ENCODE data around the gene GNAS.
"Not testable (repeated sequence)": the region's sequence is repeated elsewhere in the genome, so short reads cannot be mapped to it uniquely, and the experiment has no call there.

GNAS gene

DNA sequence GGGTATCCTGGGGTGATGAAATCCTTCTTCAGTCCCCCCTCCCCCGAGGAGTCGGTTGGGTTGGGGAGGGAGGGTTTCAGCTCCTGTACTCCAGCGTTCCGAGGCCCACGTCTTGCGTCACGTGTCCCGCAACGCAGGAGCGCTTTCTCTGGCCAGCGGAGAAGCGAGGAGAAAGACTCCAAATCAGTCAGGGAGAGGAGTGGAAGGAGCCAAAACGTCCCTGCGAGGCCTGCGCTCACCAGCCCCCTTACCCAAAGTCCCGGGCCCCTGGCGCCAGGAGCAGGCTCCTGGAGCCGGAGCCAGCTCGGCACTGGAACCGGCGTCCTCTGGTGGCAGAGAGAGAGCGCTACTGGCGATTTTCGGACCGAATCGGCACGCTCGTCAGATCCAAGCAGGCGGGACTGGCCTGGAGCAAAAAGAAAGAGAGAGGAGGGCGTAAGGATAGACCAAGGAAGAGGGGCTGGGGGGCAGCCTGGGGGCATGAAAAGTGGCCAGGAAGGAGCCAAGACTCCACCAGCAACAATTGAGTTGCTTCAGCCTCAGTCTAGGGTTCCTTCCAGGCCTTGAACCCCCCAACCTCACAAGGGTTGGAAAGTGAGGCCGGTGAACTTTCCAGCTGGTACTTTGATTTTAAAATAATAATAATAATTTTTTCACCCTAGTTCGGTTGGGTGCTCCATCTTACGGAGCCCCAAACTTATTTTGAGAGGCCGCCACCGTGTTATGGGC is at the start of gene GNAS:
TSS of gene GNAS (plus strand) at position 174 of the 729 bp plus-strand sequence.
- DNase-seq (ENCODE audit: low spot score): no peak

DNA sequence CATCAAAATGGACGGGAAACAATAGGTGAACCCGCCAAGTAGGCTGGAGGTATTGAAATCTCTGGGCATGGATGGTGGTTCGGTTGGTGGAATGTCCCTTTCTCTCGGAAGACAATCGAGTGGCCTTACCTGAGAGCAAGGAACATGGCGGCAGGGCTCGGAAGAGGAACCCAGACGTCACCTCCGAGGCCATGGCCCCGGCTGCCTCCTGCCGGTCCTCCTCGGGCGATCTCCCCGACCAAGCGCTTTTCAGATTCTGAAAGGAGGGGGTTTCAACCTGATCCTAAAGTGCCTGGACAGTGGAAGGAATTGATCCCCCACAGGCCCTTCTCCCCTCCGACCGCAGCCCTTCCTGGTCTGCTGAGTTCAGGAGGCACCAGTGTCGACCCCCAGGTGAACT is 49.0 kb upstream of the GNAS start:
- DNase-seq (ENCODE audit: low spot score): no peak

DNA sequence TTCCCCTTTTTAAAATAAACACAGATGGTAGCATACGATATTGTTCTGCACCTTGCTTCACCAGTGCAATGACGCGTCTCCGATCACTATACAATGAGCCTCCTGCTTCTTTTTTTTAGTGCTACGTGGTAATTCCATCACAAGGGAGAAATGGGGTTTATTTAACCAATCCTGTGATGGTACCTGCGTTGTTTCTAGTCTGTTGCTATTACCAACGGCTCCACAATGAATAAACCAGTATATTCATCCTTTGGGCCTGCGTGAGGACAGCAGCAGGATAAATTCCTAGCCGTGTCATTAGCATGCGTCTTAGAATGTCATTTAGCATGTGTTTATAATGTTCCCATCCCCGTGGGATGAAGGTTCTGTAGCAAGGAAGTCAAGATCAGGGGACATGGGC is 44.7 kb upstream of the GNAS start:
- no peak for DNase-seq (ENCODE audit: low spot score)

DNA sequence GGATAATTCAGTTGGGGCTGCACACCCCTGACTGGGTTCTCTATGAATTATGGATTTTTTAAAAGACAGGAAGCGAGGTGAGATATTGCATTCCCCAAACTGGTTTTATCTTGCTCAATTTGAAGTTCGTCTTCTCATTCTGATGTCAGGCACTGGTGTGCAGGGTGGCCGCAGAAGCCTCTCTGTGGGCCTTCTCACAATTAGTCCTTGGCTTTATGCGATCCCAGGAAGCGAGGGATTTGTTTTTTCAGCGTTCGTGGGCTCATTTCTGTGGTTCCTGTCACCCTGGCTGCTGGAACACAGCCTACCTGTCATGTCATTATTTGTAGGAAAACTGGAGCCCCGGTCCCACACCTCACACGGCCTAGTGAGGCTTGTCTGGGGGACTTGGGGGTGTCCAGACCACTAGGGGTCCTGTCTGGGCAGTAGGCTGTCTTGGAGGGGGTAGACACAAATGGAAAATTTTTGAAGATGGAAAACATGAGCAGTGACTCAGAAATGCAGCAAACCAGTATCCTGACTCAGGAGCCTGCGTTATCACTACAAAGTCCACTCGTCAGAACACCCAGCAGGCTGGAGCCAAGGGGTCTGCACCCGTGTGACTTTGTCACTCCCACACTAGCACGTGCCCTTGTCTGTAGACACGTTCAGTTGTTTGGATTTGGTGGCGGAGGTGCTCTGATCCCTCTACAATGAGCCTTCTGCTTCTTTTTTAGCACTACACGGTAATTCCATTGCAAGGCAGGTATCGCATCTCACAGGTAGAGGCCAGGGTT is 44.1 kb upstream of the GNAS start:
- DNase-seq (ENCODE audit: low spot score): no peak

DNA sequence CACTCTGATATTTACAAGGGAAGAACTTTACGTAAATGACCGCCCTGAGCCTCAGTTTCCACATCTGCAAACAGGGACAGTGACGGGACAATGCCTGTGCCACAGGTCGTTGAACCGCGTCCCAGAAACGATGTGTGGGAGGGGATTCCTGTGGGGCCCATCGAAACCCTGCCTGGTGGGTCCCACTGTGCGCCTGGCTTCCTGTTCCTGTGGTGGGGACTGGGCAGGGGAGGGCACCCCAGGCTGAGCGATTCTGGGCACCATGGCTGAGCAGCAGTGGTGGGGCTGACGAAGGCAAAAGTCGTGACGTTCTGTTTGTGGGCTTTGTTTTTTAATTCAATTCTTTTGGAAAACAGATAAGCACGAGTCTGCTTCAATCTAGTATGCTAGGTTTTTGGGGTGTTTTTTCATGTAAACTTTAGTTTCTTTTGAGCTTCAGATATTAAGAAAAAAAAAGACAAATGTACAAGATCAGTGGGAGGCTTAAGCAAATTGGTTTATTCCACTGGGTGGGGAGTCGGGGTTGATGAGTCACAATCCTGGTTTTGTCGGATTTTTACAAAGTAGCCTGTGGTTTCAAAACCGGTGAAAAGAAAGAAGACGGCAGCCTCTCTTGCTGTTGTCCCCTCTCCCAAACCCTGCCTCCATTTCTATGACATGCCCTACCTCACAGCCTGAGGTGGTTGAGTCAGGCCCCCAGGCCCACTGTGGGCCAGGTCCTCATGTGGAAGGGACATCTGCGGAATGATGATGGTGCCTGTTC is 42.2 kb upstream of the GNAS start:
- DNase-seq (ENCODE audit: low spot score): no peak

DNA sequence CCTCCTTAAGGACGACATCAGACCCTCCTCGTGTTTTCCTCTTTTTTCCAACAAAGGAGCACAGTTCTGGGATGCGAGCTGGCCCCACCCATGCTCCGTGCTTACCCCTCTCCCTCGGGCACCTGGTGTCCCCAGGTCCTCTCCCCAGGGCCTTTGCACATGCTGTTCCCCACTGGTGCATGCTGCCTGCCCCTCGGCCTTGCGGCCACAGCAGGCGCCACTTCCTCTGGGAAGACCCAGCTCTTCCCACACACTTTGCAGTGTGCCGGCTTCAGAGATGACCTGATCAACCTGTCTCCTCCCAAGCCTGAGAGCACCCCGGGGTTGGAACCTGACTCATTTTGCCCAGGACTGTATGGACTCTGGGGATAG is 41.7 kb upstream of the GNAS start:
- no peak for DNase-seq (ENCODE audit: low spot score)

DNA sequence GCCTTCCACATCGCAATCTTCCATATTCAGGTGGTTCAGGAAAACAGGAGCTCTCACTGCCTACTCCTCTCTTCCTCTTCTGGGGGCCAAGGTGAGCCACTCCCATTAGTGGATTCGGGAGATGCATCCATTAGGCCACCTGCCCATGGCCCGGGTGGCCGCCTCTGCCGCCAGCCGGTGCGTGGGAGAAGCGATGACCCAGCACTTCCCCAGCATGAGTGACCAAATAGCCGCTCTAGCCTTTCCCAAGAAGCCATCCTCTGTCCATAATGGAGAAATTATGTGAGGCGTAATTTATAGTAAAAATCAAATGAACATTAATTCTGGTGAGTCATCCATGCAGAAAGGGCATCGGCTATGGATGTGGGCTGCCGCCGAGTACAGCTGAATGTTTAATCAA is 41.2 kb upstream of the GNAS start:
- DNase-seq (ENCODE audit: low spot score): no peak

DNA sequence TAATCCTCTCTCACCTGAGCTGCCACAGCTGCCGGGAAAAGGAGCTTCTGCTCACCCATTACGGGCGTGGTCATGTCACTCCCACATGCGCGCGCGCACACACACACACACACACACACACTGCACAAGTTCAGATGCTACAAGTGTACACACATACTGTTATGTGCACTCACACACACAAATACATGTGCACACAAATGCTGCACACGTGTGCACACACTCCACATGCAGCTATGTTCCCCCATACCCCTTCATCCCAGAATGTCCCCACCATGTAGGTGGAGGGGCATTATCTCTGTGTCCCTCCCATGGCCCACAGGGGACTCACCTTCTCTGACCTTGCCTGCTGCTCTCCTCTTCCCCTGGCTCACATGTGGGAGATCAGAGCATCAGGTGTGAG is 39.1 kb upstream of the GNAS start:
- no peak for DNase-seq (ENCODE audit: low spot score)

DNA sequence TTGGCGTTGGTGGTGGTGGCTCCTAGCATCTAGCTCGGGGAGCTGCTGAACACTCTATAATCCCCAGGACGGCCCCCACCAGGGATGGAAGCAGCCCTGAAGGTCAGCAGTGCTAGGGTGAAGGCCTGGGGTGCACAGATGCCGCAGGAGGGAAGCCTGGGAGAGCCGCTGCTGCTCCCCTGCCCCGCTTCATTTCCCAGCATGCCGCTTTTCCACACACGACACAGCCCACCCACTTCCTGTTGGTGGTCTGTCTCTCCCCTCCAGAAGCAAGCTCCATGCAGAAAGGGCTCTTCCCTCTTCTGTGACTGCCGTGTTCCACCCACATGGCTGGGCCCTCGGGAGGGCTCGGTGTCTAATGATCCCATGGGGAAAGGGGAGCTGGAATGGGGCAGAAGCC is 37.1 kb upstream of the GNAS start:
- no peak for DNase-seq (ENCODE audit: low spot score)

DNA sequence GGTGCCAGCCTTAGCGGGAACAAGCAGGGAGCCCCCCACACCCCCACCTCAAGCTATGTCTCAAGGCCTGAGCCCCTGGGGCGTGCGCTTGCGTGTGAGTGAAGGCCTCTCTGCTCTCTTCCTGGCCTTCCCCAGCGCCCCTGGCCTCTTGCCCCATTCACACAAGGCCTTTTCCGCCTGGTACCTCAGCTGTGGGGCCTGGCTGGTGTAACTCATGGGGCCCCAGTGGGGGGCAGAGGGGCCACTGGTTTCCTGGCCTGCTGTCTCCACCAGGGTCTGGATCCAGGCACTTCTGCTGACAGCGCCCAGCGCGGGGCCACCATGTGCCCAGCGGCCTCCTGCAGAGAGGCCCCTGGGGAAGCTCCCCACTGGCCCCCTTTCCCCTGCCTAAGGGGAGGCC is 36.5 kb upstream of the GNAS start:
- DNase-seq (ENCODE audit: low spot score): no peak

DNA sequence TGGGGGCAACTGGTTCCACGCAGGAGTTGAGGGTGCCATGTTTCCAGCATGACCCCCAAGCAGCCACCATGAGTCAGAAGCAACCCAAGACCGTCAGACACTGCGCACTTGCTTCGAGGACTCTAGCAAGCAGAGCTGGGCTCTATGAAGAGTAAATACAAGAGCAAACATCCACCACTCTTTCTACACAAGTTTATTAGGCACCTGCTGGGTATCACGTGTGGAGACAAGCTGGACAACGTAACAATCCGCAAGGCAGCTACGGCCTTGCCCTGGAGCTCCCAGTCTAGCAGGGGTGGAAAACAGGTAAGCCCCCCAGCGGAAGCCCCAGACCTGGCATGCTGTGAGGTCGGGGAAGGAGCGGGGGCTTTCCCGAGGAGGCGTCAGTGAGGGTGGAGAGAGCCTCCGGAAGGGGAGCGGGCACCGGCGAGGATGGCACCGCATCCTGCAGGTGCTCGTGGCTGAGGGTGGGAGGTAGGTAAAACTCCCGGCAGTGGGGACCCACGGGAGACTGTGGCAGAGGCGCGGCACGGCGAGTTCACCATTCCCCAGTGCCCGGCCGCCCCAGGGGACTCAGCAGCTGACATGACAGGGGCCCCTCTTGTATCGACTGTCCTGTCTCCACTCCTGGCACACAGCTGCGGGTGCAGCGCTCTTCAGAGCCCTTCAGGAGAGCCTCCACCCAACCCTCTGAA is 35.4 kb upstream of the GNAS start:
- DNase-seq (ENCODE audit: low spot score): no peak

DNA sequence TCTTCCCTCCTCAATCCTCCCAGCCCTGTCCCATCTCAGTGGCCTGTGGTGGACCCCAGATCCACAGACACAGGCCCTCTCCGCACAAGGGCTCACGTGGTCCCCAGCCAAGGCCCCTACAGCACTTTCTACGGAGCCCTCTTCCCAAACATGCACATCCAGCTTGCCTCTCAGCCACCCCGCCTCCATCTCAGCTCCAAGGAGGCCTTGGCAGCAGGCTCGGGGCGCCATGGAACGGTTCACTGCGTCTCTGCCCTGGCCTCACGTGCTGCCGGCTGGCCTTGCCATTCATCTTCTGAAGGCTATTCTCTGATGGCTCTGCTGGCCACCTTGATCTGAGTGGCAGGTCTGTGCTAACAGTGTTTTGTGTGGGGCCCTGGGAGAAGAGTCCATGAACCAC is 34.8 kb upstream of the GNAS start:
- no peak for DNase-seq (ENCODE audit: low spot score)

DNA sequence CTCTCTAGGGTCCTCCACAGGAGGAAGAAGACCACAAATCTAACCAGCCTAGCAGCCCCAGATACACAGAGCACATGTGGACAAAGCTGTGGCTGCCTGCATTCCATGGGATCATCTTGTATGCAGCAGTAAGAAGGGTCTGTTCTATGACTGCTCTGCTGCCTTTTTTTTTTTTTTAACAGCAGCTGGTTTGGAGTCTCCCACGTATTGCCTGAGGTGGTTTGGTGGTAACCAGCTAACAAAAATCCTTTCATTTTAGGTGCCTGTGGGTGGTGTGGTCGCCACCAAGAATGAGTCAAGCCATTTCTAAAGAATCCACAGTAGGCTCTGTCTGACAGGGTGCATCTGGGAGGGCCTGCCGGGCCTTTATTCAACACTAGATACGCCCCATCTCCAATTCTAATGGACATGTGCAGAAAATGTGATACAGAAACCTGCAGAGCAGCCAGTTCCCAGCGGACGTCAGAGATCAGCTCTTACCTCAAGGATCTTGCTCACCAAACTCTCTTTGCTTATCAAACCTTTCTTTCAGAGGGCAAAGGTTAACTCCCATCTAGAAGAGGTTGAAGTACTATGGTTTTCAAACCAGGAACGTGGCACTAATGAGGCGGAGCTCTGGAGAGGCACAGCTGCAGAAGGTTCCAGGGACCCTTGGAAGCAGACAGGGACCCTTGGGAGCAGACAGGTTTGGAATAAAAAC is 33.8 kb upstream of the GNAS start:
- DNase-seq (ENCODE audit: low spot score): no peak

DNA sequence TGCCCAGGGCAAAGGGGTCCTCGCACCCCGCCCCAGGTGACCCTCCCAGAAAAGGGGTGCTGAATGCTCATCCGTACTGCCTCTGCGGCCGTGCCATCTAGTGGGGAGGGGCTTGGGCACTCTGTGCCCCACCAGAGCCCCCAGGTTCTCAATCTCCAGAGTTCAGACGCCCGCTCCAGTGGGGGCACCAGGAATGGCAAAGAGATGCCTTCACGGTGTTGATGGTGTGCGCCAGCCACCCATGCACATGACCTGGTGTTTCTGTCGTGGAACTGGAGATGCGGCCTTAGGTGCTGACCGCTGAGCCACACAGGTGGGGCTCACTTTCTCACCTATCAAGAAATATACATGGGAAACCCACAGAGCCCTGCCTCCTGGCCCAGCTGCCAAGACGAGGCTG is 32.6 kb upstream of the GNAS start:
- no peak for DNase-seq (ENCODE audit: low spot score)

DNA sequence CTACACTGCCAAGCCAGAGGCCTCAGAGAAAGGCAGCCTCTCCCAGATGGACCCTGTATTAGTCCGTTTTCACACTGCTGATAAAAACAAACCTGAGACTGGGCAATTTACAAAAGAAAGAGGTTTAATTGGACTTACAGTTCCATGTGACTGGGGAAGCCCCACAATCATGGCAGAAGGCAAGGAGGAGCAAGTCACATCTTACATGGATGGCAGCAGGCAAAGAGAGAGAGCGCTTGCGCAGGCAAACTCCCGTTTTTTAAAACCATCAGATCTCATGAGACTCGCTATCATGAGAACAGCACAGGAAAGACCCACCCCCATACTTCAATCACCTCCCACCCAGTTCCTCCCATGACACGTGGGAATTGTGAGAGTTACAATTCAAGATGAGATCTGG is 32.0 kb upstream of the GNAS start:
- not testable (repeated sequence) for DNase-seq (ENCODE audit: low spot score)

DNA sequence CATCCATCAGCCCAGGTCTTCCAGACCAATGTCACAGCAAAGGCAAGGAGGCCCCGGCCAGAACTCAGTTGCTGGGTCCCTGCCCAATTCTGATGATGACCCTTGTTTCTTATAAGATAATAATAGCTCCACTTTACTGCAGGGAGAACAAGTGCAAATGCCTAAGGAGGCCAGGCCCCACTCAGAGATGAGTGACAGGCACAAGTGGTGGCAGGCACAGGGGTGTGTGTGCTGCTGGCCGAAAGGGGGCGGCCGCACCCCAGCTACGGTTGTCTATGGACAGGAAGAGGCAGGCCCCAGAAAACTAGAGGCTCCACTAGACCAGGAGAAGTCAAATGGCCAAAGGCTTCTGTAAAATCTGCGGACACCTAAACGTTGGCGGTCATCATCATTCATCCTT is 30.4 kb upstream of the GNAS start:
- DNase-seq (ENCODE audit: low spot score): no peak

DNA sequence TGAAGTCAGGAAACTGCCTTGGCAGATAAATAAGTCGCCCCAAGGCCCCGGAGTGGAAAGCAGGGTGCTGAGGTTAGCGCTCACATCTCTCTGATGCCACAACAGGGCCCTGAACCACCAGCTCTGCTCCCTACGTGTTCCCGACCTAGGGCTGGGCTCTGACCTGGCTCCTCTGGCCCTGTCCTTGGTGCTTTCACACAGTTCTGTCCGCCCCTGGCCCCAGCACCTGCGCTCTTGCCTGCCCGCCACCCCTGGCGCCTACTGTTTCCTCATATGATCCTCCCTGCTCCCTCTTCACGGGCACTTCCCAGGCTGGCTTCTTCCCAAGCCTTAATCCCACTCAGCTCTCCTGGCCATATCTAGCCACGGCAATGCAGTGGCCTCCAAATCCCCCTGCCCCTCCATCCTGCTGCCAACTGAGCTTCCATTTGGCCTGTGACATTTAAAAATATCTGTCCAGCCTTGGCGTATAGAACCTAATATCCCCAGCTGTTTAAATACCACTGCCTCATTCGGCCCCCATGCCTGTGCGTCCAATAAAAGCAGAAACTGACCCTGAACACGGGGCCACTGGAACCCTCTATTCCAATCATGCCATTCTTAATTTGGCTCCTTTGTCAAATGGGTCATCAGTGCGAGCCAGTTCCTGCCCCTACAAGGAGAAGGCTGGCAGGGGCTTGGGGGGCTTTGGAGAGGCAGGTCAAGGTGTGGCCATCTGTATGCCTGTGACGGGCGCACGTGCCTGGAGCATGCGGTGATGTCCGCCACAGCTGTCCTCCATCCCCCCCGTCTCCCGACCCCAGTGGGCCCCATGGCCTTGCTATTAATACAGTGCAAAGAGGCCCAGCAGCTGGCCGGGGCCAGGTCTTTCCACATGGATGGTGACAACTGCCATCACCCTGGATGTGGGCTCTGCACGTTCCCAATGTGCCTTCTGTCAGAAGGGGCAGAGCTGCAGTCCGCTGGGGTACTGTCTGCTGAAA is 29.5 kb upstream of the GNAS start:
- no peak for DNase-seq (ENCODE audit: low spot score)

DNA sequence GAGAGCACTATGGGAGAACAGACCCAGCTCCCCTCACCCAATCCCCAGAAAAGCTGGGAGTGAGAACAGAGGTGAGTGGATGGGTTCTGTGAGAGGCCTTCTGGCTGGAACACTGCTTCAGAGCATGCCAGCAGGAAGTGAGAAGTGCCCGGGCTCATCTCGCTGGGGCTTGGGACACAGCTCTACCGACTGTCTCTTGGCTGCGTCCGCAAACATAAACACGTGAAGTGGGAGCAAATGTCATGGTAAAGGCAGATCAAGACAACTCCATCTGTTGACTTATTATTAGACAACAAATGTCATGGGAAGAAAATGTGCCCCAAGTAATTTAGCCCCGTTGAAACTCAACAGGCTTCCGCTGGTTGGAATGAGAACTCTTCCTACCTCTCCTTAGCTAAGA is 27.7 kb upstream of the GNAS start:
- no peak for DNase-seq (ENCODE audit: low spot score)

DNA sequence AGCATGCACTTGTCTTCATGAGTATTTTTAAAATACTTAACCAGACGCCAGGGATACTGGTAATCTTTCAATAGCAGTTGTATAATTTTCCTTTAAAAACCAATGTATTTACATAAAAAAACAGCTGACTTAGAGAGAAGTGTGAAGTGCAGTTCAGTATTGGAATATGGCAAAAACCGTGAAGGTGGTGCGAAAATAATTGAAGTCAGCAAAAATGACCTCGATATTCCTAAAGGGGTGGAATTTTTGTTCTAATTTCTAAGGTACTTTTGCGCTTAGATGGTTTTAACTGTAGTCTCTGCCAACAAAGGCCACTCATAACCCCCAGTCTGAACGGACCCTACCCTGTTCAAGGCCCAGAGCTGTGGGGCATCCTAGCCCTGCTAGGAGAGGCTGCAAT is 27.1 kb upstream of the GNAS start:
- DNase-seq (ENCODE audit: low spot score): no peak

DNA sequence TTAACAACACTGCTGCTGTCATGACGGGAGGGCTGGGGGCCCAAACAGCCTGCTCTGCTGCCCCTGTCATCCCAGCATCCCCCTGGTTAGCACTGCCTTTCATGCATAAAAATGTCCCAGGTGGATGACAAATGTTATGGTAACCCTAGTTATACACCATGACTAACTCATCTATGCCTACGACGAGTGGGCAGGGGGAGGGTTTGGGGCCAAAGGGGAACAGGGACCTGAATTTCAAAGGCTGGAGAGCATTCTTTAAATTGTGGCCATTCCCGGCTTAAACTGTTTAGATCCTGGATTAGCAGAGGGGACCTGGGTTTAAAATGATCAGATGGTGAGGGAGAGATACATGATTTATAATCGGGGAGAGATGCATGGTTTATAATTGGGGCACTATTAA is 26.2 kb upstream of the GNAS start:
- DNase-seq (ENCODE audit: low spot score): no peak

DNA sequence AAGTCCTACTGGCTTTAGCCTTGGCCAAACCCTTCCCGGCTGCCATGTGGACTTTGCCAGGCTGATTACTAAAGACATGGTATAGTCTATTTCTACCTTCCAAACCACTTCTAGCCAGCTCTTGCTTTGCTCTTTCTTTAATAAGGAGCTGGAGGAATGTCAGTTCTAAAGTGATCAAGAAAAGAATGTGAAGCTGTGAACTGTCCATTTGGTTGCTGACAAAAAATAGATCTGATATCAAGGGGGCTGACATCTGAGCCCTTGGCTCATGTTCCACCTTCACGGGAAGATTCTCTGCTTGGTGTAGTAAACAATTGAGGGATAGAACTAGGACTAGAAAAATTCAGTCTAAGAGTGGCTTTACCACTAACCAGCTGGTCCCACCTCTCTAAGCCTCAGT is 24.4 kb upstream of the GNAS start:
- no peak for DNase-seq (ENCODE audit: low spot score)

All from cerebellar cortex (tissue), 1 donor.